ENCODE measurements around the gene FBLN1. TPM values are rescaled to one million over a fixed set of nuclear protein-coding genes. Genes with fewer than 3 reads are reported as not detected.
A peak's percentile ranks its signal among the peaks of the same experiment; 100 is the strongest.

The FBLN1 gene
- total RNA-seq, 2 donors from 2014 or later: 125 to 144 TPM

GRCh38 chr22:45496451-45496941 lies 6.2 kb upstream of the FBLN1 start:
- H3K9me3 ChIP-seq: no peaks in the 10 kb centered on the region
- DNase-seq (ENCODE audit: low spot score): no peak
- H3K4me1 ChIP-seq (replicated peaks): no peaks in the 10 kb centered on the region
- TF ChIP-seq POLR2A (IDR thresholded peaks at IDR 0.05) (no peak), POLR2AphosphoS5 (IDR thresholded peaks at IDR 0.05) (no peak), CTCF (IDR thresholded peaks at IDR 0.05) (no peak)
- 61% methylated on average over 7 of the region's 7 CpGs for WGBS
- no peak overlapping the region for H3K27ac ChIP-seq
- H3K27me3 ChIP-seq (replicated peaks; ENCODE audit: insufficient read depth): no peaks in the 10 kb centered on the region
- intact Hi-C loops (cut with DNase I): loop anchor here (2.0 to 5.0 kb wide), 2 partner anchors 41 to 46 kb away; no protein-coding TSS in a partner anchor
- no peaks in the 10 kb centered on the region for H3K36me3 ChIP-seq
- H3K4me3 ChIP-seq: no peak overlapping the region

- Histone ChIP-seq H3K27me3 (replicated peaks; ENCODE audit: insufficient read depth) (no peaks in the 10 kb centered on the region), H3K27ac (no peak overlapping the region), H3K4me1 (replicated peaks) (no peaks in the 10 kb centered on the region), H3K4me3 (no peak overlapping the region), H3K36me3 (no peaks in the 10 kb centered on the region), H3K9me3 (no peaks in the 10 kb centered on the region)
- 56% methylated on average over 10 of the region's 10 CpGs for WGBS
- TF ChIP-seq POLR2A (IDR thresholded peaks at IDR 0.05) (no peak), POLR2AphosphoS5 (IDR thresholded peaks at IDR 0.05) (no peak), CTCF (IDR thresholded peaks at IDR 0.05) (no peak)
- intact Hi-C loops (cut with DNase I): loop anchor here (2.0 to 5.0 kb wide), 2 partner anchors 40 to 47 kb away; no protein-coding TSS in a partner anchor
- no peak for DNase-seq (ENCODE audit: low spot score)
Observed at GRCh38 chr22:45497351-45498145, 5.1 kb upstream of the FBLN1 start.

GRCh38 chr22:45499746-45500145 lies 2.9 kb upstream of the FBLN1 start:
- no peaks in the 10 kb centered on the region for H3K4me1 ChIP-seq (replicated peaks)
- WGBS: 84% methylated on average over 3 of the region's 3 CpGs
- no peaks in the 10 kb centered on the region for H3K36me3 ChIP-seq
- no peak overlapping the region for H3K4me3 ChIP-seq
- intact Hi-C loops (cut with DNase I): loop anchor here (5.0 kb wide), 1 partner anchor 38 kb away; no protein-coding TSS in a partner anchor
- no peak for TF ChIP-seq POLR2AphosphoS5 (IDR thresholded peaks at IDR 0.05)
- TF ChIP-seq POLR2A (IDR thresholded peaks at IDR 0.05): no peak
- no peak for TF ChIP-seq CTCF (IDR thresholded peaks at IDR 0.05)
- peaks cover 2% of the 10 kb centered on the region for H3K27me3 ChIP-seq (replicated peaks; ENCODE audit: insufficient read depth)
- H3K27ac ChIP-seq: no peak overlapping the region
- H3K9me3 ChIP-seq: no peaks in the 10 kb centered on the region
- DNase-seq (ENCODE audit: low spot score): no peak

DNA sequence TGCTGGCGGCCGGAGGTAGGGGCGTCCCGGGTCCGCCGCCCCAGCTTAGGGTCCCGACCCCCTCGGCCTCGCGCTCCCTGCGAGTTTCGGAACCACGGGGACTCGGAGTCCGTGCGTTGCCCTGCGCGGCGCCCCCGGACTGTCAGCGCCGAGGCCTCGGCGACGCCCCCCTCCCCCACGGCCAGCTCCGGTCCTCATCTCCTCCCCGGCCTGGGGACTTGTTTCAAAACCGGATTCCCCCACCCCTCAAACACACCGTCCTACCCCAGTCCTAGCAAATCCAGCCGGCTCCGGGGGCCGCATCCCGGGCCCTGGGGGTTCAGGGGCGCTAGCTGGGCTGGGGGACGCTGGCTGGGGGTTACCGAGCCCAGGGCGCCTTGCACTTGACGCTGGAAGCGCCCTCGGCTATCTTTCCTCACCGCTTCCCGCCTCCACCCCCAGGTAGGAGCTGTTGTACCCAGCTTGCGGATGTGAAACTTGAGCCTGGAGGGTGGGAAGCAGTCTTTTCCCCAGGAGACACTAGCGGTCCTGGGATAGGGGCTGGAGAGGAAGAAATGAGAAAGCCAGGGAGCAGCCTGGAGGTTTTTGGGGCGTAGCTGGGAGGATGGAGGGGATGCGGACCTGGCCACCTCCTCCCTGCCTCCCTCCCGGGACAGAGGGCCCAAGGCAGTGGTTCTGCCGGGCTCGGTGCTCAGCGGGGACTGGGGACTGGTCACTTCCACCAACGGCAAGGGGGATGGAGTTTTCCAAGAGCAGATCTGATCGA lies 550 bp downstream of the FBLN1 start:
- peaks cover 2% of the 10 kb centered on the region for H3K27me3 ChIP-seq (replicated peaks; ENCODE audit: insufficient read depth)
- no peak for DNase-seq (ENCODE audit: low spot score)
- intact Hi-C loops (cut with DNase I): no loop called here
- no peaks in the 10 kb centered on the region for H3K36me3 ChIP-seq
- 20% methylated on average over 31 of the region's 53 CpGs for WGBS
- TF ChIP-seq CTCF (IDR thresholded peaks at IDR 0.05): no peak
- no peak for TF ChIP-seq POLR2AphosphoS5 (IDR thresholded peaks at IDR 0.05)
- TF ChIP-seq POLR2A (IDR thresholded peaks at IDR 0.05): no peak
- H3K9me3 ChIP-seq: no peaks in the 10 kb centered on the region
- H3K4me1 ChIP-seq (replicated peaks): no peaks in the 10 kb centered on the region
- peak overlapping the region; percentile 67 to 74 for H3K27ac ChIP-seq
- H3K4me3 ChIP-seq: peak overlapping the region; percentile 46 to 48
